ENCODE data around the gene BCL2L13. TPM values are rescaled to one million over a fixed set of nuclear protein-coding genes. Genes with fewer than 3 reads are reported as not detected.

Gene BCL2L13
- total RNA-seq, 2 experiments from 2014 or later: 8.1 to 10.0 TPM

DNA sequence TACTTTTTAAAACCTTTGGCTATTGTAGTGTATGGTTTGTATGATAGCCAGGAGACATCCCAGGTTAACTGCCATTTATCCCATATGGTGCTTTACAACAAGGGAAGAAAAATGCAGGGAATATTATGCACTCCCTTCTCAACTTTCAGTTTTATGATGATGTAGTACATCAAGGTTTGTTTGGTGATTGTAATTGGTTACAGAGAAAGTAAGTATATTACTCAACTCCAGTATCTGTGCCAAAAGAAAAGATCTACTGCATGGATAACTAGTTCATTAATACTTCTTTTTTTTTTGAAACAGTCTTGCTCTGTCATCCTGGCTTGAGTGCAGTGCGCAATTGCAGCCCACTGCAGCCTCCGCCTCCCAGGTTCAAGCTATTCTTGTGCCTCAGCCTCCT, 65.3 kb downstream of the BCL2L13 start:
- ATAC-seq (ENCODE audit: poor library complexity) (no peak), DNase-seq (no peak)
- no peaks in the 10 kb centered on the region for H3K9me3 ChIP-seq (ENCODE audit: control insufficient read depth in 1 of 2, insufficient read depth in 1 of 2, low read length in 2 of 2)
- no peaks in the 10 kb centered on the region for H3K27me3 ChIP-seq (ENCODE audit: control insufficient read depth in 1 of 2, insufficient read depth in 2 of 2, low read length in 2 of 2)
- no peak overlapping the region for H3K27ac Mint-ChIP-seq
- no peaks in the 10 kb centered on the region for H3K9me3 Mint-ChIP-seq
- no peak for TF ChIP-seq CTCF (IDR thresholded peaks at IDR 0.05)
- no peak overlapping the region for H3K27ac ChIP-seq (ENCODE audit: low read depth in 1 of 2, low read length in 2 of 2)
- intact Hi-C loops (cut with DNase I, micrococcal nuclease): no loop called here
- peaks cover 16% of the 10 kb centered on the region for H3K4me1 Mint-ChIP-seq (ENCODE audit: low read depth)
- H3K4me1 ChIP-seq (ENCODE audit: insufficient read depth, low read length): peaks cover 11% of the 10 kb centered on the region
- H3K27me3 Mint-ChIP-seq: no peaks in the 10 kb centered on the region
- no peak overlapping the region for H3K4me3 ChIP-seq (ENCODE audit: low read length)
- H3K36me3 ChIP-seq (ENCODE audit: insufficient read depth, low read length): peaks cover 6% of the 10 kb centered on the region
- CTCF ChIA-PET: no interaction called here
- peaks cover 45% of the 10 kb centered on the region for H3K36me3 Mint-ChIP-seq (ENCODE audit: low read depth)
- POLR2A ChIA-PET: no interaction called here
- H3K4me3 Mint-ChIP-seq: no peak overlapping the region

DNA sequence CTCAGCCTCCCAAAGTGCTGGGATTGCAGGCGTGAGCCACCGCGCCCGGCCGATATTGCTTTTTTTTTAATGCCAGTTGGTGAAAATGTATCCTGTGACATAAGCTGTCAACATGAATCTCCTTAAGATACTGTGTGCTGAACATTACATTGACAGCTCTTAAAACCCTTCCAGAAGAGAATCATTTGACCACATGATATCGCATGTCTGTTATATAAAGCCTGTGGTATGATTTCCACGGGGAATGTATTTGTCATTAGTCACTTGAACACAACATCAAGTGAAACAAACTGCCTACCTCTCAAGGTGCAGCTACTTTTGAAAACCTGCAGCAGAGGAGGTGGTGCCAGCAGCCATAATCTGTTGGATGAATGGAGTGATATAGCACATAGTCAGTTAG, 67.0 kb downstream of the BCL2L13 start:
- ChIA-PET CTCF (no interaction called here), POLR2A (no interaction called here)
- Mint-ChIP-seq H3K4me1 (ENCODE audit: low read depth) (peaks cover 12% of the 10 kb centered on the region), H3K27me3 (no peaks in the 10 kb centered on the region), H3K9me3 (no peaks in the 10 kb centered on the region), H3K27ac (peak overlapping the region; percentile 15), H3K4me3 (no peak overlapping the region), H3K36me3 (ENCODE audit: low read depth) (peaks cover 33% of the 10 kb centered on the region)
- Histone ChIP-seq H3K27ac (ENCODE audit: low read depth in 1 of 2, low read length in 2 of 2) (no peak overlapping the region), H3K27me3 (ENCODE audit: control insufficient read depth in 1 of 2, insufficient read depth in 2 of 2, low read length in 2 of 2) (no peaks in the 10 kb centered on the region), H3K4me3 (ENCODE audit: low read length) (no peak overlapping the region), H3K9me3 (ENCODE audit: control insufficient read depth in 1 of 2, insufficient read depth in 1 of 2, low read length in 2 of 2) (no peaks in the 10 kb centered on the region), H3K4me1 (ENCODE audit: insufficient read depth, low read length) (peaks cover 11% of the 10 kb centered on the region), H3K36me3 (ENCODE audit: insufficient read depth, low read length) (peaks cover 3% of the 10 kb centered on the region)
- intact Hi-C loops (cut with DNase I, micrococcal nuclease): no loop called here
- ATAC-seq (ENCODE audit: poor library complexity) (no peak), DNase-seq (no peak)
- no peak for TF ChIP-seq CTCF (IDR thresholded peaks at IDR 0.05)

DNA sequence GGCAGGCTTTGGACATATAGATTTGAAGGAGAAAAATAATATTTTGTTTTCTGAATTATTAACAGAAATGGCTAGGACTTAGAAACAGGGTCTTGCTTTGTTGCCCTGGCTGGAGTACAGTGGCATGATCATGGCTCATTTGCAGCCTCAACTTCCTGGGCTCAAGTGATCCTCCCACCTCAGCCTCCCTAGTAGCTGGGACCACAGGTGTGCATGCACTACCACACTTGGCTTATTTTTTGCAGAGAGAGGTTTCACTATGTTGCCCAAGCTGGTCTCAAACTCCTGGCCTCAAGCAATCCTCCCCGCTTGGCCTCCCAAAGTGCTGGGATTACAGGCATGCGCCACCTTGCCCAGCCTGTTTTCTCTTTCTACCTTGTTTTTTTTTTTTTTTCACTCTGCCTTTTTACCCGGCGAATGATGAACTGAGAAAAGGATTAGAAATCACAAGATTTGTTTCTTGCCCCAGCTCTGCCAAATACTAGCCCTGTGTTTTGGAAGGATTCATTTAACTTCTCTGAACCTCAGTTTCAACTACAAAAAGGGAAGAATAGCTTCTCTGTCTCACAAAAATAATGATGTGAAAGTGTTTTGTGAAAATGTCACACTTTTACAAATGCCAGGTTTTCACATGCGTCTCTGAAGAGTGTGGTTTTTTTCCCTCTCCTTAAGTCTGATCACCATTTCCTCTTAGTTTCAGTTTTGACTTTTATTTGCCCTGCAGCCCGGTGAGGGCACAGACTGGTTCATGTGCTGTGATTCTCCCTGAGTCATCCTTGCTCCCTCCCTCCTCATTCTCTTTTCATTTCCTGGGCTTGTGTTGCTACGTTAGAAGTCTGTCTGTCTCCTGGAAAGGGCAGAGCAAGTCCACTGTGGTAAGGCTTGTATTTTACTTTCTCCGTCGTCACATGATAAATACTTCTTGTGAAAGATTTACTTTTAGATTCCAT, 67.7 kb downstream of the BCL2L13 start:
- Histone ChIP-seq H3K27me3 (ENCODE audit: control insufficient read depth in 1 of 2, insufficient read depth in 2 of 2, low read length in 2 of 2) (no peaks in the 10 kb centered on the region), H3K9me3 (ENCODE audit: control insufficient read depth in 1 of 2, insufficient read depth in 1 of 2, low read length in 2 of 2) (no peaks in the 10 kb centered on the region), H3K4me3 (ENCODE audit: low read length) (peak overlapping the region; percentile 29), H3K27ac (ENCODE audit: low read depth in 1 of 2, low read length in 2 of 2) (no peak overlapping the region), H3K4me1 (ENCODE audit: insufficient read depth, low read length) (peaks cover 11% of the 10 kb centered on the region), H3K36me3 (ENCODE audit: insufficient read depth, low read length) (peaks cover 3% of the 10 kb centered on the region)
- peak; percentile 80 for ATAC-seq (ENCODE audit: poor library complexity)
- intact Hi-C loops (cut with DNase I, micrococcal nuclease): no loop called here
- Mint-ChIP-seq H3K27me3 (no peaks in the 10 kb centered on the region), H3K27ac (peak overlapping the region; percentile 15), H3K4me1 (ENCODE audit: low read depth) (peaks cover 12% of the 10 kb centered on the region), H3K9me3 (no peaks in the 10 kb centered on the region), H3K36me3 (ENCODE audit: low read depth) (peaks cover 28% of the 10 kb centered on the region), H3K4me3 (peak overlapping the region; percentile 71)
- DNase-seq: peak in 6 of 14 experiments; percentile 1 to 62 (median 54)
- no peak for TF ChIP-seq CTCF (IDR thresholded peaks at IDR 0.05)
- ChIA-PET POLR2A (no interaction called here), CTCF (no interaction called here)

Data from CD4-positive, alpha-beta T cell (primary cell).